ENCODE measurements around the gene ALPG.
"Not testable (repeated sequence)": the region's sequence is repeated elsewhere in the genome, so short reads cannot be mapped to it uniquely, and the experiment has no call there.

The ALPG gene

DNA sequence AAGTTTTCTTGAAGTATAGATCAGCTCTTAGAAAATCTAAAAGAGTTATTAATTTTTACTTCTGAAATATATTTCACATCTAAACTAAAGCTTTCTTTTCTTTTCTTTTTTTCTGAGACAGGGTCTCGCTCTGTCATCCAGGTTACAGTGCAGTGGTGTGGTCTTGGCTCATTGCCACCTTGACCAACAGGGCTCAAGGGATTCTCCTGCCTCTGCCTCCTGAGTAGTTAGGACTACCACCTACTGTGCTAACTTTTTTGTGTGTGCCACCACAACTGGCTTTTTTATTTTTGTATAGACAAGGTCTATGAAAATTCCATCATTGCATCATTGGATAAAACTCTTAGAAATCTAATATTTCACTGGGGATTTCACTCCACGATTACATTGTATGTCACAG, 10.0 kb upstream of the ALPG start:
- no peak for DNase-seq (ENCODE audit: low spot score)

DNA sequence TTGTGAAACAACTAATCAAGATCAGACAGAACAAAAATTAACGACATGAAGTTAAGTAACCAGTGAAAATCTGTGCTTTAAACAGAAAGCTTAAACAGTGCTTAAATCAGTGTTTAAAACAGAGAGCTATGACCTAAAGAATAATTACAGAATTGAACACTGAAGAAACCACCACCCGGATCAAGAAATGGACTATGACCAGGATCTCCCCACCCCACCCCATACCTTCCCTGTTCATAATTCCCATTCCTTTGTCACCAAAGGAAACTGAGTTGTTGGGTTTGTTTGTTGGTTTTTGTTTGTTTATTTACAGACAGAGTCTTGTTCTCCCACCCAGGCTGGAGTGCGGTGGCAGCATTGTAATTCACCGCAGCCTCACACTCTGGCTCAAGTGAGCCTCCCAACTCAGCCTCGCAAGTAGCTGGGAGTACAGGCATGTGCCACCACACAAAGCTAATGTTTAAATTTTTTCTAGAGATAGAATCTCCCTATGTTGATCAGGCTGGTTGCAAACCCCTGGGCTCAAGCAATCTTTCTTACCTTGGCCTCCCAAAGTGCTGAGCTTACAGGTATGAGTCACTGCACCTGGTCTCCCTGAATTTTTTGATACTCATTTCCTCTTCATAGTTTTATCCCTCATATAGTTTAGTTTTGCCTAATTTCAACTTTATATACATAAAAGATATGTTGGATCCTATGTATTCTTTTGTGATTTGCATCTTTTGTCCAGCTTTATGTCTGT, 8.2 kb upstream of the ALPG start:
- no peak for DNase-seq (ENCODE audit: low spot score)

DNA sequence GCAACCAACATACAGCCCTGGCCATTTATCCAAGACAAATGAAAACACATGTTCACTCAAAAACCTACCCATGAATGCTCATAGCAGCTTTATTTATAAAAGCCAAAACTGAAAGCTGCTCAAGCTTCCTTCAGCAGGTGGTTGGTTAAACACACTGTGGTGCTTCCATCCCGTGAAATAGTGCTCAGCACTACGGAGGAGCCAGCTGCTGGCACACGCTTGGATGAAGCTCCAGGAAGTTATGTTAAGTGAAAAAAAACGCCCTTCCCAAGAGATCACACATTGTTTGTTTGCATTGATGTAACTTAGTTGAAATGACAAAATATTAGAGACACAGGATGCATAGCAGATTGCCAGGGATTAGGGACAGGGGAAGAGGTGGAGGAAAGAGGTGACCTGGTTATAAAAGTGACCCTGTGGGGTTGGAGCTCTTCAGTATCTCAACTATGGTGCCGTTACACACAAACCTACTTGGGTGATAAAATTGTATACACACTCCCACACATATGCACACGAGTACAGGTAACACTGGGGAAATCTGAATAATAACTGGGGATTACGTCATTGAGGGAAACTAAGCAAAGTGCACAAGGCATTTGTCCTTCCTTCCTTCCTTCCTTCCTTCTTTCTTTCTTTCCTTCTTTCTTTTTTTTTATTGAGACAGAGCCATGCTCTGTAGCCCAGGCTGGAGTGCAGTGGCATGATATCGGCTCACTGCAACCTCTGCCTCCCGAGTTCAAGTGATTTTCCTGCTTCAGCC, 6.2 kb upstream of the ALPG start:
- no peak for DNase-seq (ENCODE audit: low spot score)

DNA sequence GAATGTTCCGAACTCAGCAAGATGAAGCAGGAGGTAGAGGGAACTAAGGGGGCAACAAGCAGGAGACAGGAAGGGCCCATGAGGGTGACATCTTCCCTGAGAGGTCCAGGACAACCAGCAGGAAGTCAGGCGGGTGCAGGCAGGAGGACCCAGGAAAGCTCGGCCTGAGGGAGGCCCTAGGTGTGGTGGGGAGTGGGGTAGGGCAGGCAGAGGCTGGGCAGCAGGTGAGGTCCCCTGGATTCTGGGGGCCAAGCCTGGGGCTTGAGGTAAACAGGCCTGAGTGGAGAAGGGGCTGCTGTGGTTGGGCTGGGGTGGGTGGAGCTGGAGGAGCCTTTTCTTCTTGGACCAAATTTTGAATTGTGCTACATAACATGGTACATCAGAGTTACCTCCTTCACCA, 4.1 kb upstream of the ALPG start:
- no peak for DNase-seq (ENCODE audit: low spot score)

DNA sequence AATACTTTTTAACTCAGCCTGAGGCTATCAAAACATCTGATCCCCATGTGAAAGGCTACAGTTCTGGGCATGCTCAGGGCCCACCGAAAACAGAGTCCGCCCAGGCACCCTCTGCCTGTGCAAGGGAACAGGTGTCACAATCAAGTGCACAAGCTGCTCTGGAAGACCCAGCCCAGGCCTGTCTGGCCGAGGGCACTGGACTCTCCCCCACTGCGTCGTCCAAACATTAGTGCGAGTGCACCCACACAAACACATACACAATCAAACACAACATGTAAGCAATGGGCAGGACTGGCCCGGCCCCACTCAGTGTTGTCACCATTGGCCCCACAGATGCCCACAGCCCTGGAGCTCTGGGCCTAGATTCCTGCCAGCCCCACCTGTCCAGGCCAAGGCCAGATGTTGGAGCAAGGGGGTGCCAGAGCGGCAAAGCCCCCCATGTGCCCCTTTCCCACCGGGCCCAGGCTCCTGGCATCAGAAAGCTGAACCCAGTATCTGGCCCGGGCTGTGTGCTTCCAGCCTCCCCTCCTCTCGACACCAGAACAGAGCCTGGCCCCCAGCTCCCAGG, 617 bp upstream of the ALPG start:
- no peak for DNase-seq (ENCODE audit: low spot score)

DNA sequence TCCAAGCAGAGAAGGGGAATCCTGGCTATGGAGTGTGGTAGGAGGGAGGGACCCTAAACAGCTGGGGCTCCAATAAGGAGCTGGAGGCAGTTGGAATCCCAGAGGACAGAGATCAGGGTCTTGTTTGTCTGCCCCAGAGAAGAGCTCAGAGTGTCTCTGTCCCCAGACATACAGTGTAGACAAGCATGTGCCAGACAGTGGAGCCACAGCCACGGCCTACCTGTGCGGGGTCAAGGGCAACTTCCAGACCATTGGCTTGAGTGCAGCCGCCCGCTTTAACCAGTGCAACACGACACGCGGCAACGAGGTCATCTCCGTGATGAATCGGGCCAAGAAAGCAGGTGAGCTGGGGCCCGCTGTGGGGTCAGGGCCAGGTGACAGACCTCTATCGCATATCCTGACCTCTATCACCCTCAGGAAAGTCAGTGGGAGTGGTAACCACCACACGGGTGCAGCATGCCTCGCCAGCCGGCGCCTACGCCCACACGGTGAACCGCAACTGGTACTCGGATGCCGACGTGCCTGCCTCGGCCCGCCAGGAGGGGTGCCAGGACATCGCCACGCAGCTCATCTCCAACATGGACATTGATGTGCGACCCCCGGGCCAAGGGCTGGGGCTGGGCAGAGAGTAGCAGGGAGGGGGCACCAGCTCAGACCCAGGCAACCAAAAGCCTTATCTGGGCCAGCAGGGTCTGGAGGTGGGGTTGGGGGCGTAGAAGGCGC, 945 bp downstream of the ALPG start:
- not testable (repeated sequence) for DNase-seq (ENCODE audit: low spot score)

DNA sequence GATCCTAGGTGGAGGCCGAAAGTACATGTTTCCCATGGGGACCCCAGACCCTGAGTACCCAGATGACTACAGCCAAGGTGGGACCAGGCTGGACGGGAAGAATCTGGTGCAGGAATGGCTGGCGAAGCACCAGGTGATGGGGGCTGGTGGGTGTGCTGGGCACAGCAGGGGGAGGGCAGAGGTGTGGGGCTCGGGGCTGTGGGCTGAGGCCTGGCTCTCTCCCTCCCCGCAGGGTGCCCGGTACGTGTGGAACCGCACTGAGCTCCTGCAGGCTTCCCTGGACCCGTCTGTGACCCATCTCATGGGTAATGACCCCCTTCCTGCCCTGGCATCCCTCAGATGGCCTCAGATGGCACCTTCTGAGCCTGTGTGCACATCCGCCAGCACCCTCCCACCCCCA, 1.6 kb downstream of the ALPG start:
- DNase-seq (ENCODE audit: low spot score): not testable (repeated sequence)

DNA sequence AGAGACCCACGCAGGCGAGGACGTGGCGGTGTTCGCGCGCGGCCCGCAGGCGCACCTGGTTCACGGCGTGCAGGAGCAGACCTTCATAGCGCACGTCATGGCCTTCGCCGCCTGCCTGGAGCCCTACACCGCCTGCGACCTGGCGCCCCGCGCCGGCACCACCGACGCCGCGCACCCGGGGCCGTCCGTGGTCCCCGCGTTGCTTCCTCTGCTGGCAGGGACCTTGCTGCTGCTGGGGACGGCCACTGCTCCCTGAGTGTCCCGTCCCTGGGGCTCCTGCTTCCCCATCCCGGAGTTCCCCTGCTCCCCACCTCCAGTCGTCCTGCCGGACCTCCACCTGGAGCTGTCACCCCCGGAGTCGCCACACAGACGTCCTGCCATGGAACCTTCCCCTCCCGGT, 3.0 kb downstream of the ALPG start:
- not testable (repeated sequence) for DNase-seq (ENCODE audit: low spot score)

DNA sequence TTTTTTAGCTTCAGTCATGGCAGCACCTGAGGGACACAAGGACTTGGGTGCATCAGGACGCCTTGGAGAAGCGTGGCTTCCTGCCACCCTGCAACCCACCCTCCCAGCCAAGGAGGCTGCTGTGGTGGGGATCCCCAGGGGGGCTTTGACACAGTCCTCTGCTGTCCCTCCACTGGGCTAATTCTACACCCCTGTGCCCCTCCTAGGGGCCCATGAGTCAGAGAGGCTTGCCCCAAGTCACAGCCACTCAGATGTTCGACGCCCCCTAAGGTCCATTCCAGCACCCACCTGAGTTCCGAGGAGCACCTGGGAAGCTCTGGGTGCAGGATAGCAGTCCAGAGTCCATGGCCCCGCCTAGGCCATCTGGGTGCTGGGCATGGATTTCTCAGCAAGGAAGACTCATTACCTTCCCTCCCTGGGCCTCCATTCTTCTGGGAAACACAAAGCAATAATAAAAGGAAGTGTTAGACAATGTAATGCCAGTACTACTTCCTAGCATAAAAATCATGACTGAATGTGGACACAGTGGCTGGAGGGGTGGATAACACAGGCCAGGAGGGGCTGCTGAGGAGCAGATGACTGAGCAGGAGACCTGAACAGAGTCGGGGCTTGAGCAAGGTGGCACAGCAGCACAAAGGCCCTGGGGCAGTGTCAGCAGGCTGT, 3.7 kb downstream of the ALPG start:
- no peak for DNase-seq (ENCODE audit: low spot score)

DNA sequence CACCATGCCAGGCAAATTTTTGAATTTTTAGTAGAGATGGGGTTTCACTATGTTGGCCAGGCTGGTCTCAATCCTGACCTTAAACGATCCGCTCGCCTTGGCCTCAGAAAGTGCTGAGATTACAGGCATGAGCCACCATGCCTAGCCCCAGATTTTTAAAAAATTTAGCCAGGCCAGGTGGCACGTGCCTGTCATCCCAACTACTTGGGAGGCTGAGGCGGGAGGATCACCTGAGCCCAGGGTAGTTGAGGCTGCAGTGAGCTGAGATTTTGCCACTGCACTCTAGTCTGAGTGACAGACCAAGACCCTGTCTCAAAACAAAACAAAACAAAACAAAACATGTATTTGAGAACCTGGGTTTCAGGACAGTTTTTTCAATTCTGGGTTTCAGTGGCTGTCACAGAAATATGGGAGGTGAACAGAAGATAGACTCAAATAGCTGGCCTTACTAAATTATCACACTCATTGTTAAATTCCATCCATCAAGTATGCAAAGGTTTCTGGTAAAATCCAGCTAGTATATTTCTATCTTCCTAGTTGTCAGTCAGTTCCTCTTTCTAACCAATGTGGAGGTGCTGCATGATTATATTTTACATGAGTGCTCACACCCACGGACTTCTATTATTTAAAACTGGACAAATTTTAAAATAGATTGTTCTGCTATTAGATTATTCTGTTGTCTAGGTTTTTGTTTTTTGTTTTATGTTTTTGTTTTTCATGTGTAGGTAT, 5.4 kb downstream of the ALPG start:
- DNase-seq (ENCODE audit: low spot score): no peak

DNA sequence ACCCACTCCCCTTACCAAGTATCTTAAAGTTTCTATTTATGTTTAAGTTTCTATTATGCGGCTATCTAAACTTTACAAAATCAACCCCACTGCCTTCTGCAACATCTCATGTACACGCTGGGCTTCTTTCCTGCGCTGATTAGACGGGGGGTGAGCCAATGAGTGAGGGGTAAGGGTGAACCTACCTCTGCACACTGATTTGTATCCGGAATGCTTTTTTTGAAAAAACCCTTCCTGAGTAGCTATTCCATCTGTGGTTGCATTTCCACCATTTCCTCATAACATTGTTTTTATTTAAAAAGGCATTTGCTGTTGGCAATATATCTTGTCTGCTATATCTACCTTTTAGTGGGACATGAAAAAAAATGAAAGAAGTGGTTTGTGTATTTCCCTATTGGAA, 6.3 kb downstream of the ALPG start:
- no peak for DNase-seq (ENCODE audit: low spot score)

DNA sequence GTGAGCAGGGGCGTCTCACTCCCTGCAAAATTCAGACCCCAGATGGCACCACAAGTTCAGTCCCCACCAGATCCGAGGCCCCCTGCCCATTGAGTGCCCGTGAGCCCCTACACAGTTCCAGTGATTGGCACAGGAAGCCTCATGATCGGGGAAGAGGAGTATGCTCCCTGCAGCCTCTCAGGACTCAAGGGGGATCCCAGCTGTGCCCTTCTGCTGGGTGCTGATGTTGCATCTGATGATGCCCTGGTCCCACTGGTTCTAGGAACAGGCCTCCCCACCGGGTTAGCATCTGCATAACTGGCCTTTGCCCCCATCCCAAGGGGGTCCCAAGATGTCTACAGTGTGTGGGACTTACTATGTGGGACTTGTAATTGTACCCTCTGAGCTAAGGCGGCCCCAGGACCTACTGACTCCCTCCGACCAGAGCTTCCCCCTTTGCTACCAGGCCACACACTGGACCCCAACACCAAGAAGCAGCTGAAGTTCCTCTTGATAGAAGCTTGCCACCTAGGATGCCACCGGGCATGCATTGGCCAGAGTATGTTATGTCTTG, 8.6 kb downstream of the ALPG start:
- DNase-seq (ENCODE audit: low spot score): no peak

DNA sequence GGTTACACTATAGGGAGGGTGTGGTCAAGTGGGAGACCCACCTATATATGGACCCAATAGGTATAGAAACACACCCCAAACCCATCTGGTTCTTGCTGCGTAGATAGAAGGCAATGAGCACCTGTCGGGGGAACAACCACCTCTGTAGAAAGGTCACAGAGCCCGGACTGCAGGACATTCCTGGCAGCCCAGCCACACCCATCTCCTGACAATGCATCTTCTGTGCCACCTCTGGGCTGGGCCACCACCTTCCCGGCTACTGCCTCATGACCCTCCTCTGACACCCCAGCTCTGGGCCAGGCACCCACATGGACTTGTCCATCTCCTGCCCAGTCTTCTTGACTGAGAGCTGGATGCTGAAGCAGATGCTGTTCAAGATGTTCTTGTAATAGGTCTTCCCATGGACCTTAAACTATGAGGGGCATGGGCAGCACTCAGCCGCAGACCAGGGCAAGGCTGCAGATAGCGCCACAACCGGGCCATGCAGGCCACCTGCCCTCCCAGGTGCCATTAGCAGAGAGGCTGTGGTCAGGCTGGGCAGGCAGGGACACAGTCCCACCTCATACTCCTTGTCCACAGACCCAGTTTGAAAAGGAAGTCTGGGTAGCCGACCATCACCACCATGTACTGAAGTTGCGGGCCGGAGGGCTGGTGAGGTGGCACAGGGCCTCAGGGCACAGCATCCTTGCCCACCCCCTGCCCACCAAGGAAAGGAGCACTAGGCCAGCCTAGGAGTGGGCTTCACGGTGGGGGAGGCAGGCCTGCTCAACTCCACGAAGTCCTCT, 9.3 kb downstream of the ALPG start:
- no peak for DNase-seq (ENCODE audit: low spot score)

DNA sequence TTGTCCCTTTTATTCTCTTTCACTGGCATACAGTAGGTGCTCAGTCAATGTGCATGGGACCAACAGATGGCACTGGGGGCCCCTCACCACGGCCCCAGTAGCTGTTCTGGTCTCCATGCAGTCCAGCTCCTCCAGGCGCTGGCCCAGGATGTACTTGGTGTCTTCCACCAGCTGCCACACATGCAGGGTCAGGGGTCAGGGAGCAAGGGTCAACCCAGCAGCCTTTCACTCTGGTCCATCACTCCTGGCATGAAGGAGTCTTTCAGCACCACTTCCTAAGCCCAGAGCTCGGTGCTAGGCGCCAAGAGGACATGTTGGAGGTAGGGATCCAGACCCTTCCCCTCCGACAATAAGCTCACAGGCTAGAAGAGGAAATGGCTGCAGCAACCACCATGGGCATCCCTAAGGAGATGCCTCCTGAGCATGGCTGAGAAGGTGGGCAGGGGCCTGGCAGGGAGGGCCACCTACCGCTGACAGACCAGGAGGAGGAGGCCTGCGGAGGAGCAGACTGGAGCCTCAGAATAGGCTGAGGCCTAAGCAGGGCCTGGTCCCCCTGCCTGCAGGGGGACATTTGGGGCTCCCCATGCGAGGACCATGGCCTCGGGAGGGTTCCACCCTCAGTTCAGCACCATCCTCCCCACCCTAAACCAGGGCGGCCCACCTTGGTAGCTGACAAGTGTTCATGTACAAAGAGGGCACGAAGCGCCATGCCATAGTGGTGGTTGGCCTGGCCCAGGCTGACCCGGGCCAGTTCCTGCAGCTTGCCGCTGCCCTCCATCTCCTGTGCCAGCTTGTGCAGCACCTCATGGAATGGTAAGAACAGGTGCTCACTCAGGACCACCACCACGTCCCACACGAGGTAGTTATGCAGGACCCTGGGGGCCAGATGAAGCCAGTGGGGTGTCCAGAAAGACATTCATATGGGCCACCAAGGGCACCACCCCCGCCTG, 10.2 kb downstream of the ALPG start:
- no peak for DNase-seq (ENCODE audit: low spot score)

DNA sequence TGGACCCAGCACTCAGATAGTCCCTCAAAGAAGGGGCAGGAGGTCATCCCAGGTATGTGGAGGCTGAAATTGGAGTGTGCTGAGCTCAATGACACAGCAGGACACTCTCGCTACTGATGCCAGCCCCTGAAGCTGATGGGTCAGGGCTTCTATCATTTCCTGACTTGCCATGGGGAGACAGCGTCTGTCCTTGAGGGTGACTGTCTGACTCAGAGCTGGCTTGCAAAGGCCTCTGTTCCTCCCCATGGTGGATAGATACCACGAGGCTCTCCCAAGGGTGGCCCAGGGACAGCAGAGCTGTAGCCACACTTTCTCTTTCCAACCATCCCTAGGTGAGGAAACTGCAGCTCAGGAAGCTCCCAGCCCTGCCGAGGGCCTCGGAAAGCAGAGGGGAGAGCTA, 10.8 kb downstream of the ALPG start:
- DNase-seq (ENCODE audit: low spot score): no peak

DNA sequence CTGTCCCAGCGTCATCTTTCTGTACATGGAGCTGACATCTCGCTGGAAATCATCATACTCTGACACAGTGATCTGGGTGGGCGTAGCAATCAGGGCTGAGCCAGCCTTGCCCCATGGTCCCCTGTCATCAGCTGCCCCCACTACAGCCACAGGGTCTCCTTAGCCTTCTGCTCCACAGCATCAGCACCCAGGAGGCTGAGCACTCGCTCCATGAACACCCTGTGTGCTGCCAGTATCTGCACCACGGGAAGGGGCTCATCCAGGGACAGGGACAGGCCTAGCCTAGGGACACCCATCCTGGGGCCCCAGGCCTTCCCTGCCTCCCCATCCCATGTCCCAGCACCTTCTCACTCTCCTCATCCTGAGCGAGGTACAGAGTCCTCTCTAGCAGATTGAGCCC, 11.4 kb downstream of the ALPG start:
- no peak for DNase-seq (ENCODE audit: low spot score)

DNA sequence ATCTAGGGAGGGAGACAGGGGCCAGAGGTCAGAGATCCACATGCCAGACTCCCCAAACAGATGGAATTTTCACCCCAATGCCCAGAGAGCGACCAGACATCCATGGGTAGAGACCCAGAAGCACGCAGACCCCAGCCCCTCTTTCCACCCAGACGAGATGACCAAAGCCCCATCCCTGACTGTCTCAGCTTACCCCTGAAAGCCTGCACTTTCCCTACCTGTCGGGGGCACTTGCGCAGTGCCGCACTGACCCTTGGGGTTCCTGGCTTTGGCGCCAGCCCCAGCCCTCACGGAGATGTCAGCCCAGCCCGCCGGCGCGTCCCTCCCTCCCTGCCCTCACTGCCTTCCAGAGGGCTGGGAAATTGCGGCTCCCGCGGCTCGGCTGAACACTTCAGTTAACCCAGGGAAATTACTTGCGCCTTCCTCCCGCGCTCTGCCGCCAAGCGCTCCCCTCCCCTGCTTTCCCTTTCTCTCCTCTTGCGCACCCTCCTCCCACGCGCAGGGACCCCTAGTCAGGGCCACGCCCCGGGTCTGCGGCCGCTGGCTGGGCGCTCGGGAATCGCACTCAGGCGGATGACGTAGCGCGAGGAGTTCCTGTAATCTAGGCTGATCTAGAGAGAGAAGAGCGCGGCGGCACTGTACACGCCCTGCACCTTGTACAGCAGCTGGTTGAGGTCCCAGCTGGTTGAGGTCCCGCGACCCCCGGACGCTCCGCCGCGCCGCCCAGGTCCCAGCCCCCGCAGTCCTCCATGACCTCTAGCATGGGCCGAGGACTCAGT, 12.0 kb downstream of the ALPG start:
- DNase-seq (ENCODE audit: low spot score): no peak

Measured in AG08395 (cell line).